Measurements from ENCODE around the gene PPIE.
A peak's percentile ranks its signal among the peaks of the same experiment; 100 is the strongest.

The PPIE gene

DNA sequence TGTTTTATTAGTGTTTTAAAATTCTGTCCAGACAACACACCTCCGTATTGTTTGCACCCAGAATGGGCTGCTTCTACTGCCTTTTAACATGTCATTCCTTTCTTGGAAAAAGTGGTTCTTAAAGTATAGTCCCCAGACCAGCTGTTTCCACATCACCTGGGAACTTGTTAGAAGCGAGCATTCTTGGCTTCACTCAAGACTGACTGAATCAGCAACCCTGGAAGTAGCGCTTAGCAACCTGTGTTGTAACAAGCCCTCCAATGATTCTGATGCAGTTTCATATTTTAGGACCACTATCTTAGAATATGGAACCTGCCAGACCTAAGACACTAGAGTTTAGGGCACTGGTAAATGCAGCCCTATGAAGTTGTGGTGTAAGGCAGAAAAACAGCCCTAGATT, 6.0 kb upstream of the PPIE start:
- no peak overlapping the region for H3K4me3 ChIP-seq (IDR thresholded peaks at IDR 0.05; ENCODE audit: insufficient read depth, low read depth, low read length)
- no peak overlapping the region for H2AFZ ChIP-seq (ENCODE audit: low read depth)
- no peaks in the 10 kb centered on the region for H3K36me3 ChIP-seq (ENCODE audit: insufficient read depth)
- H3K9ac ChIP-seq, result no peak overlapping the region
- TF ChIP-seq, protein P1, sequence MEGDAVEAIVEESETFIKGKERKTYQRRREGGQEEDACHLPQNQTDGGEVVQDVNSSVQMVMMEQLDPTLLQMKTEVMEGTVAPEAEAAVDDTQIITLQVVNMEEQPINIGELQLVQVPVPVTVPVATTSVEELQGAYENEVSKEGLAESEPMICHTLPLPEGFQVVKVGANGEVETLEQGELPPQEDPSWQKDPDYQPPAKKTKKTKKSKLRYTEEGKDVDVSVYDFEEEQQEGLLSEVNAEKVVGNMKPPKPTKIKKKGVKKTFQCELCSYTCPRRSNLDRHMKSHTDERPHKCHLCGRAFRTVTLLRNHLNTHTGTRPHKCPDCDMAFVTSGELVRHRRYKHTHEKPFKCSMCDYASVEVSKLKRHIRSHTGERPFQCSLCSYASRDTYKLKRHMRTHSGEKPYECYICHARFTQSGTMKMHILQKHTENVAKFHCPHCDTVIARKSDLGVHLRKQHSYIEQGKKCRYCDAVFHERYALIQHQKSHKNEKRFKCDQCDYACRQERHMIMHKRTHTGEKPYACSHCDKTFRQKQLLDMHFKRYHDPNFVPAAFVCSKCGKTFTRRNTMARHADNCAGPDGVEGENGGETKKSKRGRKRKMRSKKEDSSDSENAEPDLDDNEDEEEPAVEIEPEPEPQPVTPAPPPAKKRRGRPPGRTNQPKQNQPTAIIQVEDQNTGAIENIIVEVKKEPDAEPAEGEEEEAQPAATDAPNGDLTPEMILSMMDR (conservative IDR thresholded peaks at IDR 0.05; ENCODE audit: low read depth, low read length), result no peak
- H3K79me2 ChIP-seq (ENCODE audit: insufficient read depth, low read depth), result no peaks in the 10 kb centered on the region
- no peaks in the 10 kb centered on the region for H4K20me1 ChIP-seq (ENCODE audit: insufficient read depth)
- H3K4me1 ChIP-seq (ENCODE audit: low read depth, poor library complexity, severe bottlenecking), result peaks cover 19% of the 10 kb centered on the region
- H3K27me3 ChIP-seq (ENCODE audit: insufficient read depth, low read depth), result no peaks in the 10 kb centered on the region
- H3K4me2 ChIP-seq, result no peak overlapping the region
- no peak overlapping the region for H3K27ac ChIP-seq

DNA sequence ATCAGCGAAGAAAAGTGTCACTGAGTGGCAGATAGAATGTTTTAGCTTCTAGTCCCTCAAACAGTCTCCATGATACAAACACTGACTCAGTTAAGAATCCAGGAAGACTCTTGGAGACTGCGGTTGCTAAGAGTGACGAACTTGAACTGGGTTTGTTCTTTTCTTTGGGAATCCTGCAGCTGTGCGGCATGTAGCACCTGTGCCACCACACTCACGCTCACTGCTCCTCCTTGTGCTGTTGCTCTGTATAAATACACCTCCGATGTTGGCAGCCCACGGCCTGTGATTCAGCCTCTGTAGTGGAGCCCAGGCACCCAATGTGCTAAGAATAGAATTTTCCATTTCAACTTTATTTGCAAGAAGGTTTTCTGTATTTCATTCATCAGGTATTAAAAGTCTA, 5.5 kb upstream of the PPIE start:
- Histone ChIP-seq H3K27me3 (ENCODE audit: insufficient read depth, low read depth) (no peaks in the 10 kb centered on the region), H3K79me2 (ENCODE audit: insufficient read depth, low read depth) (no peaks in the 10 kb centered on the region), H4K20me1 (ENCODE audit: insufficient read depth) (no peaks in the 10 kb centered on the region), H3K9ac (no peak overlapping the region), H2AFZ (ENCODE audit: low read depth) (no peak overlapping the region), H3K27ac (no peak overlapping the region), H3K4me1 (ENCODE audit: low read depth, poor library complexity, severe bottlenecking) (peaks cover 23% of the 10 kb centered on the region), H3K4me2 (no peak overlapping the region), H3K36me3 (ENCODE audit: insufficient read depth) (no peaks in the 10 kb centered on the region), H3K4me3 (IDR thresholded peaks at IDR 0.05; ENCODE audit: insufficient read depth, low read depth, low read length) (no peak overlapping the region)
- TF ChIP-seq, protein P1 (conservative IDR thresholded peaks at IDR 0.05; ENCODE audit: low read depth, low read length), result no peak

DNA sequence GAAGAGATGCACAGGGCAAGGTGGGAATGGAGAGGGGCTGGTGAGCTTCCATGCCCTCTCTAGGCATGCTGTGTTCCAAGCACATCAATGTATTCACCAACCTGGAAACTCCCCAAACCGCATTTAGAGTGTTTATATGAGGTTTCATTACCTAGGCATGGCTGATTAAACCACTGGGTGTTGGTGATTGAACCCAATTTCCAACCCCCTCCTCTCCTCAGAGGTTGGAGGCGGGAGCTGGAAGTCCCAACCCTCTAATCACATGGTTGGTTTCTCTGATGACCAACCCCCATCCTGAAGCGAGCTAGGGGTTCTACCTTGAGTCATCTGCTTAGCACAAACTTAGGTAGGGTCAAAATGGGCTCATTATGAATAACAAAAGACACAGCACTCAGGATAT, 3.0 kb upstream of the PPIE start:
- H3K27ac ChIP-seq, result no peak overlapping the region
- H3K4me1 ChIP-seq (ENCODE audit: low read depth, poor library complexity, severe bottlenecking), result peaks cover 39% of the 10 kb centered on the region
- H3K36me3 ChIP-seq (ENCODE audit: insufficient read depth), result no peaks in the 10 kb centered on the region
- peaks cover 16% of the 10 kb centered on the region for H3K79me2 ChIP-seq (ENCODE audit: insufficient read depth, low read depth)
- no peaks in the 10 kb centered on the region for H4K20me1 ChIP-seq (ENCODE audit: insufficient read depth)
- TF ChIP-seq, protein P1 (conservative IDR thresholded peaks at IDR 0.05; ENCODE audit: low read depth, low read length), result no peak
- no peaks in the 10 kb centered on the region for H3K27me3 ChIP-seq (ENCODE audit: insufficient read depth, low read depth)
- H3K4me2 ChIP-seq, result no peak overlapping the region
- no peak overlapping the region for H3K9ac ChIP-seq
- no peak overlapping the region for H2AFZ ChIP-seq (ENCODE audit: low read depth)
- no peak overlapping the region for H3K4me3 ChIP-seq (IDR thresholded peaks at IDR 0.05; ENCODE audit: insufficient read depth, low read depth, low read length)

DNA sequence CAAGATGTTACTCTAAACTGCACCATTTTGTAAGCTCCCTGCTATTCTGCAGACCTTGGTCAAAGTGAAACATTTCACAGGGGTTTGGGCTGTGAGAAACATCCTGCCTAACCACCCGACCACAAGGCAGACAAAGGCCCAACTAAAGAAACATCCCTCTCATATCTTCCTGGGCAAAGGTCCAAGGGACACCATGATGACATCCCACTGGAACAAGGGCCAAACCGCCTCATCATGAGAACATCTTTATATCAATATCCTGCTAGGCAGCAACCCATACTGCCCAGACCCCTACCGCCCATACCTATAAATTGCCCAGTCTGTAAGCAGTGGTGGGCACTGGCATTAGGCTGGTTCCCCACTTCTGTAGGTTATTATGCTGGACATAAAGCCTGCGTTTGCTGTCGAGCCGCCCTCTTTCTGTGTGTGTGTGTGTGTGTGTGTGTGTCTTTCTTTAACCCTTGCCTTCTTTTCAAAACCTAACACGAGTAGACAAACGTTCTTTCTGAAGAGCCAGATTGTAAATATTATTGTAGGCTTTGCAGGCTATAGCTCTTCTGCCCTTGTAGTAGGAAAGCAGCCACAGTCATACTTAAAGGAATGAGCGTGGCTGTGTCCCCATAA, 1.0 kb upstream of the PPIE start:
- Histone ChIP-seq H3K27me3 (ENCODE audit: insufficient read depth, low read depth) (no peaks in the 10 kb centered on the region), H3K9ac (no peak overlapping the region), H4K20me1 (ENCODE audit: insufficient read depth) (no peaks in the 10 kb centered on the region), H3K4me3 (IDR thresholded peaks at IDR 0.05; ENCODE audit: insufficient read depth, low read depth, low read length) (no peak overlapping the region), H3K4me2 (peak overlapping the region; percentile 0; the same call in 1 of the 2 replicates), H3K4me1 (ENCODE audit: low read depth, poor library complexity, severe bottlenecking) (peaks cover 58% of the 10 kb centered on the region), H3K79me2 (ENCODE audit: insufficient read depth, low read depth) (peaks cover 16% of the 10 kb centered on the region), H3K27ac (no peak overlapping the region), H3K36me3 (ENCODE audit: insufficient read depth) (no peaks in the 10 kb centered on the region; the same call in 1 of the 2 replicates), H2AFZ (ENCODE audit: low read depth) (peak overlapping the region; percentile 0; the same call in 1 of the 2 replicates)
- TF ChIP-seq, protein P1 (conservative IDR thresholded peaks at IDR 0.05; ENCODE audit: low read depth, low read length), result no peak

Data from KMS-11 (cell line).